ENCODE results near the gene RASL10B.

Gene RASL10B

DNA sequence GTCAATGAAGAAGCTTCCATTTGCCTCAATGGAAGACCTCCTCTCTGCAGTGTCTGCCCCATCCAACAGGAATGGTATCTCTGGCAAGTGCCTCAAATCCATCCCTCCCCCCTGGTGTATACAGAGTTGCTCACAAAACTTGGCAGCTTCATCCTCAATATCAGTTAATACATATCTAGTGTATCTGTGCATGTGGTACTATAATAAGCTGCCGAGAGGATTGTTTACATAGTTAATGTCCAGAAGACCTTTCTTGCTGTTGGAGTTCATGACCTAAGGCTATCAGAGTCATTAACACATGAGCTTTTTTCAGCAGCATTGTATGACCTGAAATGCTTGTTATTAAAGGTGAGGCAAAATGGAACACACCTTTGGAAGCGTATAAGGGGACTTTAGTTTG lies 14.0 kb upstream of the RASL10B start:
- DNase-seq (ENCODE audit: extremely low read depth, low read depth) = no peak
- no peak for TF ChIP-seq CTCF (IDR thresholded peaks at IDR 0.05; ENCODE audit: low read depth, low read length)

DNA sequence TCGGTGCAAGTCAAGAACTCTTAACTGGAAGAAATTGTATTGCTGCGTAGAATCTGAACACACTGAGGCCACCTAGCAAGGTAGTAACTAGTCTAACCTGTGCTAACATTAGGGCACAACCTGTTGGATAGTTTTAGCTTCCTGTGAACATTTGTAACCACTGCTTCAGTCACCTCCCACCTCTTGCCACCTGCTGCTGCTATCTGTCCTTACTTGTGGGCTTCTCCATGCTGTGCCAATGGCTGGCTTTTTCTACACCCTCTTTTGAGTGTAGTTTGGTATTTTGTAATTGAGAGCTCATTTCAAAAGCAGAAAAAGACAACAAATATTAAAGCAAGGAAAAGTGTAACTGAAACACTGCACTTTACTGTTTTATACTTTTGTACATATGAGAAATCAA lies 7.7 kb upstream of the RASL10B start:
- DNase-seq (ENCODE audit: extremely low read depth, low read depth) = no peak
- no peak for TF ChIP-seq CTCF (IDR thresholded peaks at IDR 0.05; ENCODE audit: low read depth, low read length)

GRCh38 chr17:35725058-35725457 lies 6.4 kb upstream of the RASL10B start:
- DNase-seq (ENCODE audit: extremely low read depth, low read depth) = no peak
- TF ChIP-seq CTCF (IDR thresholded peaks at IDR 0.05; ENCODE audit: low read depth, low read length) = no peak

DNA sequence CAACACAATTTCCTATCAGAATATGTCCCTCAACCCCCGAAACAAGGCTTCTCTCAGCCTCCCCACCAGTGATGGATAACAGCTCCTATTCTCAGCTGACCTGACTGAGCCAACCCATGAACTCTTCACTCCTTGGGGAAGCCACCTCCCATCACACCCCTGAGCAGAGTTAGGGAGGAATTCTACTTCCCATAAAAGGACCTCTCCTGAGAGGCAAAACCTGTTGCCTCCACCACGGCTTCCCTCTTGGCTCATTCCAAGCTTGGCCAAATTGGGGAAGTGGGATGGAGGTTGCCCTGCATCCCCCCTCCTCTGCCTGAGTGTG lies 5.7 kb upstream of the RASL10B start:
- TF ChIP-seq CTCF (IDR thresholded peaks at IDR 0.05; ENCODE audit: low read depth, low read length) = no peak
- no peak for DNase-seq (ENCODE audit: extremely low read depth, low read depth)

DNA sequence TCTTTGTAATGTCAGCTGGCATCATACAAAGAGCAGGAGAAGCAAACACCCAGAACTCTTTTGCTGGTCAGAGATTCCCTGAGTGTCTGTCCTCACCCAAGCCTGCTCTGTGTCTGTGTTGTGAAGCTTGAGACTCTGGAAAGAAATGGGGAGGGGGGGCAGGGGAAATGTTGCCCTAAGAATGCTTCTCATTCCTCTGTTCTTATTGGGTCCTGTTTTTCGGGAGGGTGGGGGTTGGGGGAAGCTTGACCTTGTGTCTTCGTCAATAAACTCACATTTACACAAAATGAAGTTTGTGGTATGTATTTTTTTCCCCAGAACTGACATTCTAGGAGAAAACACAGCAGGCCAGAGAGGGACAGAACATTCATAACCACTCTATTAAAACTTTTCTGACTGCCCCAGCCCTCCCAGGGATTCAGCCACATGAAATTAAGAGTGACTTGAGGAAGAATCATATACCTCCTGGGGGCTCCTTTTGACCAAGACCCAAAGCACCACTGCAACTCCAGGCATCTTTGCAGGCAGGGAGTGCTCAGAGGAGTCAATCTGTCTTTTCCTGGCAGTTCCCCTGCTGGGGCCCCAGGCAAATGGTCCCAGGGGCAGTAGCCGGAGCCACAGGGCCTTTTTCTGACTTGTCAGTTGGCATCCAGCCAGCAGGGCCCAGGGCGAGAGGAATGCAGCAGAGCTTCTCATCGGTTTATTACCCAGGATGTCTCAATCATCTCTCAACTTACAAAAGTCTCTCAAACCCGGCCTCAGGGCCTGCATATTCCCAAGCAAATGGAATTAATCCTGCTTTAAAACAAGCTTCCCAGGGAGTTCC lies 5.1 kb upstream of the RASL10B start:
- peak; percentile 69 for DNase-seq (ENCODE audit: extremely low read depth, low read depth)
- TF ChIP-seq CTCF (IDR thresholded peaks at IDR 0.05; ENCODE audit: low read depth, low read length) = no peak

GRCh38 chr17:35726953-35727460 lies 4.4 kb upstream of the RASL10B start:
- no peak for DNase-seq (ENCODE audit: extremely low read depth, low read depth)
- TF ChIP-seq CTCF (IDR thresholded peaks at IDR 0.05; ENCODE audit: low read depth, low read length) = no peak

GRCh38 chr17:35727635-35728034 lies 3.8 kb upstream of the RASL10B start:
- no peak for TF ChIP-seq CTCF (IDR thresholded peaks at IDR 0.05; ENCODE audit: low read depth, low read length)
- no peak for DNase-seq (ENCODE audit: extremely low read depth, low read depth)

All from AG09319 (cell line).